ENCODE measurements around the gene IL10RB. TPM values are rescaled to one million over a fixed set of nuclear protein-coding genes. Genes with fewer than 3 reads are reported as not detected.

Gene IL10RB
- total RNA-seq, 1 donor from 2014 or later: 31.7 TPM

GRCh38 chr21:33305938-33306337, 39.8 kb downstream of the IL10RB start:
- TF ChIP-seq CTCF (IDR thresholded peaks at IDR 0.05): no peak
- TF ChIP-seq POLR2A (IDR thresholded peaks at IDR 0.05): no peak
- TF ChIP-seq POLR2AphosphoS5 (IDR thresholded peaks at IDR 0.05; ENCODE audit: insufficient read depth in 1 of 2, low read depth in 1 of 2): no peak
- no peaks in the 10 kb centered on the region for H3K27me3 ChIP-seq
- no peaks in the 10 kb centered on the region for H3K9me3 ChIP-seq
- DNase-seq (ENCODE audit: extremely low spot score in 2 of 2): peak in 1 of 2 donors; percentile 34
- no peaks in the 10 kb centered on the region for H3K4me1 ChIP-seq
- no peak overlapping the region for H3K27ac ChIP-seq
- H3K4me3 ChIP-seq: no peak overlapping the region
- no peaks in the 10 kb centered on the region for H3K36me3 ChIP-seq
- intact Hi-C loops (cut with DNase I): no loop called here

- H3K4me1 ChIP-seq: no peaks in the 10 kb centered on the region
- peak in 1 of 2 donors; percentile 25 for DNase-seq (ENCODE audit: extremely low spot score in 2 of 2)
- intact Hi-C loops (cut with DNase I): no loop called here
- H3K27me3 ChIP-seq: no peaks in the 10 kb centered on the region
- TF ChIP-seq CTCF (IDR thresholded peaks at IDR 0.05) (no peak), POLR2AphosphoS5 (IDR thresholded peaks at IDR 0.05; ENCODE audit: insufficient read depth in 1 of 2, low read depth in 1 of 2) (no peak), POLR2A (IDR thresholded peaks at IDR 0.05) (no peak)
- H3K9me3 ChIP-seq: no peaks in the 10 kb centered on the region
- no peak overlapping the region for H3K4me3 ChIP-seq
- H3K36me3 ChIP-seq: no peaks in the 10 kb centered on the region
- H3K27ac ChIP-seq: no peak overlapping the region
Observed at GRCh38 chr21:33308586-33309490, 42.7 kb downstream of the IL10RB start.

GRCh38 chr21:33309778-33310177, 43.6 kb downstream of the IL10RB start:
- Histone ChIP-seq H3K27ac (no peak overlapping the region), H3K4me3 (no peak overlapping the region), H3K27me3 (no peaks in the 10 kb centered on the region), H3K9me3 (no peaks in the 10 kb centered on the region), H3K4me1 (no peaks in the 10 kb centered on the region), H3K36me3 (no peaks in the 10 kb centered on the region)
- intact Hi-C loops (cut with DNase I): no loop called here
- no peak for DNase-seq (ENCODE audit: extremely low spot score in 2 of 2)
- TF ChIP-seq POLR2A (IDR thresholded peaks at IDR 0.05) (no peak), POLR2AphosphoS5 (IDR thresholded peaks at IDR 0.05; ENCODE audit: insufficient read depth in 1 of 2, low read depth in 1 of 2) (no peak), CTCF (IDR thresholded peaks at IDR 0.05) (no peak)

- no peak for DNase-seq (ENCODE audit: extremely low spot score in 2 of 2)
- intact Hi-C loops (cut with DNase I): no loop called here
- Histone ChIP-seq H3K36me3 (no peaks in the 10 kb centered on the region), H3K4me1 (no peaks in the 10 kb centered on the region), H3K27ac (no peak overlapping the region), H3K27me3 (no peaks in the 10 kb centered on the region), H3K9me3 (no peaks in the 10 kb centered on the region), H3K4me3 (no peak overlapping the region)
- TF ChIP-seq POLR2AphosphoS5 (IDR thresholded peaks at IDR 0.05; ENCODE audit: insufficient read depth in 1 of 2, low read depth in 1 of 2) (no peak), POLR2A (IDR thresholded peaks at IDR 0.05) (no peak), CTCF (IDR thresholded peaks at IDR 0.05) (no peak)
Observed at GRCh38 chr21:33312121-33312520, 46.0 kb downstream of the IL10RB start.

- no peak for DNase-seq (ENCODE audit: extremely low spot score in 2 of 2)
- H3K4me1 ChIP-seq: no peaks in the 10 kb centered on the region
- TF ChIP-seq POLR2AphosphoS5 (IDR thresholded peaks at IDR 0.05; ENCODE audit: insufficient read depth in 1 of 2, low read depth in 1 of 2) (no peak), POLR2A (IDR thresholded peaks at IDR 0.05) (no peak), CTCF (IDR thresholded peaks at IDR 0.05) (no peak)
- no peaks in the 10 kb centered on the region for H3K9me3 ChIP-seq
- intact Hi-C loops (cut with DNase I): no loop called here
- H3K4me3 ChIP-seq: no peak overlapping the region
- H3K36me3 ChIP-seq: no peaks in the 10 kb centered on the region
- no peaks in the 10 kb centered on the region for H3K27me3 ChIP-seq
- no peak overlapping the region for H3K27ac ChIP-seq
Observed at GRCh38 chr21:33313183-33313582, 47.0 kb downstream of the IL10RB start.

Measured in vagina (tissue), 2 donors.